K562 (cell line): ENCODE data around the gene CEP162.

ENCODE experiments used
- MAZ ChIP-seq, 2 experiments: fragments of 450-650 bp in 1 of 2; sonication (generic) in 1 of 2; formaldehyde crosslinking; IDR thresholded peaks in 1 of 2; conservative IDR thresholded peaks in 1 of 2; 2 replicates each; pipeline versions ENCODE4 v1.4.0 to v1.5.0; 2020; ENCODE audit warnings: mild to moderate bottlenecking in 1 of 2, missing genetic modification reagents in 1 of 2
- NFYB ChIP-seq: IDR thresholded peaks from 2 replicates; pipeline ENCODE4 v1.6.1; 2011; ENCODE audit warnings: mild to moderate bottlenecking, moderate library complexity; ENCODE audit not compliant: insufficient read length; ENCODE audit errors: extremely low read depth
- POLR2AphosphoS2 ChIP-seq: IDR thresholded peaks from 2 replicates; pipeline ENCODE4 v1.6.1; 2012; ENCODE audit warnings: low read length, improper control_type of control experiment
- POLR2AphosphoS5 ChIP-seq: IDR thresholded peaks from 2 replicates; pipeline ENCODE4 v1.6.1; 2011; ENCODE audit warnings: mild to moderate bottlenecking, low read depth, low read length, moderate library complexity; ENCODE audit not compliant: control insufficient read depth, insufficient read depth
- SP1 ChIP-seq: sonication (generic); formaldehyde crosslinking; IDR thresholded peaks from 2 replicates; pipeline ENCODE4 v1.8.1; 2022; ENCODE audit warnings: mild to moderate bottlenecking, missing genetic modification reagents
- SREBF2 ChIP-seq: sonication (generic); formaldehyde crosslinking; IDR thresholded peaks from 2 replicates; pipeline ENCODE4 v1.4.0; 2020; ENCODE audit warnings: mild to moderate bottlenecking, missing genetic modification reagents
- ZFP36 ChIP-seq: fragments of 150-350 bp; IDR thresholded peaks from 2 replicates; pipeline ENCODE4 v1.6.1; 2018; ENCODE audit warnings: low read length, low read depth; ENCODE audit not compliant: partially characterized antibody
- TF ChIP-seq, protein P1 (sequence below), 3 experiments: IDR thresholded peaks in 2 of 3; conservative IDR thresholded peaks in 1 of 3; 2 replicates each; pipeline ENCODE4 v1.5.1; 2011 to 2012; ENCODE audit warnings: low read length in 3 of 3, mild to moderate bottlenecking in 3 of 3, control low read depth in 2 of 3, improper control_type of control experiment in 1 of 3, inconsistent platforms in 1 of 3, low read depth in 1 of 3, mixed read lengths in 1 of 3, moderate library complexity in 1 of 3; ENCODE audit not compliant: insufficient read depth in 2 of 3
- TF ChIP-seq, protein P2 (sequence below): sonication (generic); formaldehyde crosslinking; IDR thresholded peaks from 2 replicates; pipeline ENCODE4 v1.8.1; 2023; ENCODE audit warnings: mild to moderate bottlenecking, missing genetic modification reagents

DNA sequence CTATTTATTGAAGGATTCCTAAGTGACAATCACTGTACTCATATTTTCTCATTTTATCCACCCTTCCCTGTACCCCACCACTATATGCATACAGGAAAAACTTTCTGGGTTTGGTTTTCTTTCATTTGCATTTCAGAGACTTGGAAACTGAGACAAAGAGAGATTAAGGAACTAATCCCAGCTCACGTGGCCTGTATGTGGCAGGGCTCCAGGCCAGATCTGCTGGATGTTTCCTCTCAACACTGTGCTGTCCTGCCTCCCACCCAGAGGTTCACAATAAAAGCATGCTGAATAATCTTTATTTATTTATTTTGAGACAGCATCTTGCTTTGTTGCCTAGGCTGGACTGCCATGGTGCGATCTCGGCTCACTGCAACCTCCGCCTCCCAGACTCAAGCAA, 50.2 kb downstream of the CEP162 start:
- TF ChIP-seq, protein P1, sequence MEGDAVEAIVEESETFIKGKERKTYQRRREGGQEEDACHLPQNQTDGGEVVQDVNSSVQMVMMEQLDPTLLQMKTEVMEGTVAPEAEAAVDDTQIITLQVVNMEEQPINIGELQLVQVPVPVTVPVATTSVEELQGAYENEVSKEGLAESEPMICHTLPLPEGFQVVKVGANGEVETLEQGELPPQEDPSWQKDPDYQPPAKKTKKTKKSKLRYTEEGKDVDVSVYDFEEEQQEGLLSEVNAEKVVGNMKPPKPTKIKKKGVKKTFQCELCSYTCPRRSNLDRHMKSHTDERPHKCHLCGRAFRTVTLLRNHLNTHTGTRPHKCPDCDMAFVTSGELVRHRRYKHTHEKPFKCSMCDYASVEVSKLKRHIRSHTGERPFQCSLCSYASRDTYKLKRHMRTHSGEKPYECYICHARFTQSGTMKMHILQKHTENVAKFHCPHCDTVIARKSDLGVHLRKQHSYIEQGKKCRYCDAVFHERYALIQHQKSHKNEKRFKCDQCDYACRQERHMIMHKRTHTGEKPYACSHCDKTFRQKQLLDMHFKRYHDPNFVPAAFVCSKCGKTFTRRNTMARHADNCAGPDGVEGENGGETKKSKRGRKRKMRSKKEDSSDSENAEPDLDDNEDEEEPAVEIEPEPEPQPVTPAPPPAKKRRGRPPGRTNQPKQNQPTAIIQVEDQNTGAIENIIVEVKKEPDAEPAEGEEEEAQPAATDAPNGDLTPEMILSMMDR (IDR thresholded peaks at IDR 0.05 in 2 of 3, conservative IDR thresholded peaks at IDR 0.05 in 1 of 3; ENCODE audit: insufficient read depth in 2 of 3, low read depth in 1 of 3, low read length in 3 of 3) = no peak
- TF ChIP-seq POLR2AphosphoS2 (no peak), MAZ (CRISPR knock-in tag; conservative IDR thresholded peaks at IDR 0.05 in 1 of 2, IDR thresholded peaks at IDR 0.05 in 1 of 2) (no peak), SREBF2 (CRISPR knock-in tag) (no peak), ZFP36 (no peak), NFYB (no peak), SP1 (no peak), POLR2AphosphoS5 (no peak)
- TF ChIP-seq, protein P2, sequence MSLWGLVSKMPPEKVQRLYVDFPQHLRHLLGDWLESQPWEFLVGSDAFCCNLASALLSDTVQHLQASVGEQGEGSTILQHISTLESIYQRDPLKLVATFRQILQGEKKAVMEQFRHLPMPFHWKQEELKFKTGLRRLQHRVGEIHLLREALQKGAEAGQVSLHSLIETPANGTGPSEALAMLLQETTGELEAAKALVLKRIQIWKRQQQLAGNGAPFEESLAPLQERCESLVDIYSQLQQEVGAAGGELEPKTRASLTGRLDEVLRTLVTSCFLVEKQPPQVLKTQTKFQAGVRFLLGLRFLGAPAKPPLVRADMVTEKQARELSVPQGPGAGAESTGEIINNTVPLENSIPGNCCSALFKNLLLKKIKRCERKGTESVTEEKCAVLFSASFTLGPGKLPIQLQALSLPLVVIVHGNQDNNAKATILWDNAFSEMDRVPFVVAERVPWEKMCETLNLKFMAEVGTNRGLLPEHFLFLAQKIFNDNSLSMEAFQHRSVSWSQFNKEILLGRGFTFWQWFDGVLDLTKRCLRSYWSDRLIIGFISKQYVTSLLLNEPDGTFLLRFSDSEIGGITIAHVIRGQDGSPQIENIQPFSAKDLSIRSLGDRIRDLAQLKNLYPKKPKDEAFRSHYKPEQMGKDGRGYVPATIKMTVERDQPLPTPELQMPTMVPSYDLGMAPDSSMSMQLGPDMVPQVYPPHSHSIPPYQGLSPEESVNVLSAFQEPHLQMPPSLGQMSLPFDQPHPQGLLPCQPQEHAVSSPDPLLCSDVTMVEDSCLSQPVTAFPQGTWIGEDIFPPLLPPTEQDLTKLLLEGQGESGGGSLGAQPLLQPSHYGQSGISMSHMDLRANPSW (CRISPR knock-in tag) = no peak
